PC-9 (cell line): ENCODE results near the gene REC114.

Experiments used
- EZH2 ChIP-seq: fragments of 200-600 bp; sonication (generic); IDR thresholded peaks from 2 replicates; pipeline ENCODE4 v1.8.0; 2017; ENCODE audit warnings: antibody characterized with exemption, low read depth
- TF ChIP-seq, protein P1 (sequence below): fragments of 200-600 bp; sonication (generic); conservative IDR thresholded peaks from 2 replicates; pipeline ENCODE4 v1.6.1; 2017; ENCODE audit warnings: mixed run types, antibody characterized with exemption, mild to moderate bottlenecking, moderate library complexity

DNA sequence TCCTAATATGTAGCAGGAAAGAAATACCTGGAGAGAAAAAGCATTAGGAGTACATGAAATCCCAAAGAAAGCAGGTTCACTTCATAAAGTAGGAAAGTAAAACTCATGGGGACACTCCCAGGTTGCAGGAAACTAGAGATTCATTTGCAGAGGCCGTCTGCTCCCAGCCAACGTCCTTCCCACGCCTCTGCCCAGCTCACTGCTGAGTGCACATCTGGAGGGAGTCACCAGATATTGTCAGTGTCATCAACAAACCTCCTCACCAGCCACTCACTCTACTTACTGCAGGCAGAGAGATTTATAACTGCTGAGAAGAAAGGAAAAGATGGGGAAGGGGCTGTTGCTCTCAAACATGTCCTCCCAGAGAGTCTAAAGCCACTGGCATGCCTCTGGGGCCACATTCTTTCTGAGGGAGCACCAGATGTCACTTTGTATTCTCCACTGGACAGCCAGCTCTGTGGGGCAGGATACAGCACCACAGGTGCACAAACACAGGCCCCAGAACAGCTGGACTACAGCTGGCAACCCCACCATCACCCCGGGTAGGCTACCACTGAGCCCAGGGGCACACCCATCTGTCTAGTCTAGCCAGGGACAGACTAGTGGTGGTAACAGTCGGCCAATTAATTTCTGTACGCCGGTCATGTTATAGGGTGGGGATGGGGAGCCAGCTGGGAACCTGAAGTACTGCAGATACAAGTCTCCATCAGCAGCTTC is 125.8 kb downstream of the REC114 start:
- TF ChIP-seq, protein P1, sequence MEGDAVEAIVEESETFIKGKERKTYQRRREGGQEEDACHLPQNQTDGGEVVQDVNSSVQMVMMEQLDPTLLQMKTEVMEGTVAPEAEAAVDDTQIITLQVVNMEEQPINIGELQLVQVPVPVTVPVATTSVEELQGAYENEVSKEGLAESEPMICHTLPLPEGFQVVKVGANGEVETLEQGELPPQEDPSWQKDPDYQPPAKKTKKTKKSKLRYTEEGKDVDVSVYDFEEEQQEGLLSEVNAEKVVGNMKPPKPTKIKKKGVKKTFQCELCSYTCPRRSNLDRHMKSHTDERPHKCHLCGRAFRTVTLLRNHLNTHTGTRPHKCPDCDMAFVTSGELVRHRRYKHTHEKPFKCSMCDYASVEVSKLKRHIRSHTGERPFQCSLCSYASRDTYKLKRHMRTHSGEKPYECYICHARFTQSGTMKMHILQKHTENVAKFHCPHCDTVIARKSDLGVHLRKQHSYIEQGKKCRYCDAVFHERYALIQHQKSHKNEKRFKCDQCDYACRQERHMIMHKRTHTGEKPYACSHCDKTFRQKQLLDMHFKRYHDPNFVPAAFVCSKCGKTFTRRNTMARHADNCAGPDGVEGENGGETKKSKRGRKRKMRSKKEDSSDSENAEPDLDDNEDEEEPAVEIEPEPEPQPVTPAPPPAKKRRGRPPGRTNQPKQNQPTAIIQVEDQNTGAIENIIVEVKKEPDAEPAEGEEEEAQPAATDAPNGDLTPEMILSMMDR, result no peak
- TF ChIP-seq EZH2, result no peak
